Kidney capillary endothelial cell (primary cell): ENCODE results near the gene RNF115.
"Not testable (repeated sequence)": the region's sequence is repeated elsewhere in the genome, so short reads cannot be mapped to it uniquely, and the experiment has no call there.

Experiments used
- DNase-seq: peaks from one replicate; pipeline ENCODE4 v3.0.0-alpha.2; 2018; ENCODE audit warnings: low spot score

RNF115 gene

GRCh38 chr1:145777357-145778145 lies 46.3 kb downstream of the RNF115 start:
- DNase-seq: no peak

GRCh38 chr1:145773423-145773822 lies 50.5 kb downstream of the RNF115 start:
- DNase-seq: no peak

- DNase-seq: no peak
Measured at GRCh38 chr1:145771056-145771455, 52.8 kb downstream of the RNF115 start.

- not testable (repeated sequence) for DNase-seq
Measured at GRCh38 chr1:145768004-145768403, 55.9 kb downstream of the RNF115 start.

- DNase-seq: not testable (repeated sequence)
Measured at GRCh38 chr1:145766926-145767325, 57.0 kb downstream of the RNF115 start.

- DNase-seq: not testable (repeated sequence)
Measured at GRCh38 chr1:145765585-145766360, 58.1 kb downstream of the RNF115 start.

- DNase-seq: not testable (repeated sequence)
Measured at GRCh38 chr1:145765127-145765526, 58.8 kb downstream of the RNF115 start.

- DNase-seq: not testable (repeated sequence)
Measured at GRCh38 chr1:145764231-145764940, 59.5 kb downstream of the RNF115 start.

- not testable (repeated sequence) for DNase-seq
Measured at GRCh38 chr1:145762001-145762400, 61.9 kb downstream of the RNF115 start.

- DNase-seq: not testable (repeated sequence)
Measured at GRCh38 chr1:145761498-145761897, 62.4 kb downstream of the RNF115 start.

GRCh38 chr1:145760395-145760949 lies 63.4 kb downstream of the RNF115 start:
- DNase-seq: not testable (repeated sequence)

GRCh38 chr1:145759721-145760120 lies 64.2 kb downstream of the RNF115 start:
- no peak for DNase-seq

GRCh38 chr1:145758575-145758974 lies 65.3 kb downstream of the RNF115 start:
- DNase-seq: no peak

- DNase-seq: no peak
Measured at GRCh38 chr1:145758116-145758515, 65.8 kb downstream of the RNF115 start.

- no peak for DNase-seq
Measured at GRCh38 chr1:145757420-145757819, 66.5 kb downstream of the RNF115 start.

GRCh38 chr1:145751491-145752037 lies 72.3 kb downstream of the RNF115 start:
- peak; percentile 36 for DNase-seq

- DNase-seq: no peak
Measured at GRCh38 chr1:145750426-145750825, 73.5 kb downstream of the RNF115 start.

- no peak for DNase-seq
Measured at GRCh38 chr1:145747398-145748247, 76.3 kb downstream of the RNF115 start.

- DNase-seq: no peak
Measured at GRCh38 chr1:145740269-145740668, 83.6 kb downstream of the RNF115 start.

GRCh38 chr1:145736191-145736590 lies 87.7 kb downstream of the RNF115 start:
- no peak for DNase-seq

- no peak for DNase-seq
Measured at GRCh38 chr1:145730900-145731299, 93.0 kb downstream of the RNF115 start.
